PC-9 (cell line): ENCODE results near the gene TMA7. TPM values are rescaled to one million over a fixed set of nuclear protein-coding genes. Genes with fewer than 3 reads are reported as not detected.

ENCODE experiments used
- BruUV-seq: library from RNA; stranded (reverse); fragments of 400-500 nt; replicated peaks from 2 replicates; lab custom pipeline; 2021; lab: Mats Ljungman, UMichigan
- CTCF ChIA-PET: fragments of 300-600 bp; sonication (Branson Sonifier 250); formaldehyde crosslinking; loops from one replicate; lab custom pipeline; 2022; ENCODE audit warnings: antibody characterized with exemption; lab: Charles Lee
- POLR2A ChIA-PET: fragments of 300-600 bp; sonication (Branson Sonifier 250); formaldehyde crosslinking; loops from one replicate; lab custom pipeline; 2022; ENCODE audit warnings: antibody characterized with exemption; ENCODE audit not compliant: unreplicated experiment; lab: Charles Lee
- DNase-seq, 2 experiments: peaks; one replicate each; pipeline versions ENCODE4 v3.0.0 to v3.0.0-alpha.2; 2015 to 2022; ENCODE audit warnings: mixed read lengths in 1 of 2
- H2AFZ ChIP-seq: fragments of 200-600 bp; sonication (generic); 2 replicates; pipeline ENCODE4 v1.8.1; 2017; ENCODE audit warnings: antibody characterized with exemption
- H3F3A ChIP-seq: fragments of 200-600 bp; sonication (generic); 2 replicates; pipeline ENCODE4 v1.8.1; 2017; ENCODE audit warnings: antibody characterized with exemption, mild to moderate bottlenecking, low read depth; ENCODE audit not compliant: insufficient read depth
- H3K27ac ChIP-seq: fragments of 200-600 bp; sonication (generic); 2 replicates; pipeline ENCODE4 v1.6.1; 2016; ENCODE audit warnings: mixed run types
- H3K27me3 ChIP-seq: fragments of 200-600 bp; sonication (generic); 2 replicates; pipeline ENCODE4 v1.6.1; 2016; ENCODE audit warnings: low read depth, mixed run types; ENCODE audit not compliant: insufficient read depth
- H3K36me3 ChIP-seq: fragments of 200-600 bp; sonication (generic); 2 replicates; pipeline ENCODE4 v1.6.1; 2016; ENCODE audit warnings: low read depth, mixed run types
- H3K4me1 ChIP-seq: fragments of 200-600 bp; sonication (generic); replicated peaks from 2 replicates; pipeline ENCODE4 v1.6.1; 2016; ENCODE audit warnings: mixed run types; ENCODE audit not compliant: insufficient read depth
- H3K4me2 ChIP-seq: fragments of 200-600 bp; sonication (generic); 2 replicates; pipeline ENCODE4 v1.6.1; 2017; ENCODE audit warnings: mixed run types
- H3K4me3 ChIP-seq: fragments of 200-600 bp; sonication (generic); 2 replicates; pipeline ENCODE4 v1.6.1; 2016; ENCODE audit warnings: mixed run types
- H3K79me2 ChIP-seq: fragments of 200-600 bp; sonication (generic); 2 replicates; pipeline ENCODE4 v1.6.1; 2017; ENCODE audit warnings: low read depth, mixed run types
- H3K9me2 ChIP-seq: fragments of 200-600 bp; sonication (generic); 2 replicates; pipeline ENCODE4 v1.8.1; 2017; ENCODE audit warnings: mild to moderate bottlenecking; ENCODE audit not compliant: insufficient read depth
- H3K9me3 ChIP-seq: fragments of 200-600 bp; sonication (generic); 2 replicates; pipeline ENCODE4 v1.8.1; 2016; ENCODE audit warnings: low read depth; ENCODE audit not compliant: insufficient read depth
- H4K20me1 ChIP-seq: fragments of 200-600 bp; sonication (generic); 2 replicates; pipeline ENCODE4 v1.8.1; 2017; ENCODE audit not compliant: insufficient read depth
- EZH2 ChIP-seq: fragments of 200-600 bp; sonication (generic); IDR thresholded peaks from 2 replicates; pipeline ENCODE4 v1.8.0; 2017; ENCODE audit warnings: antibody characterized with exemption, low read depth
- intact Hi-C: fragments of 100-400 bp; cut with micrococcal nuclease; formaldehyde crosslinking; loops from one replicate; pipeline ENCODE4 v1.10.0; 2022; ENCODE audit not compliant: unreplicated experiment
- total RNA-seq: library from RNA; stranded (reverse); gene quantifications from 2 replicates; pipeline ENCODE4 v1.2.3, GENCODE V29; 2021
- TF ChIP-seq, protein P1 (sequence below): fragments of 200-600 bp; sonication (generic); conservative IDR thresholded peaks from 2 replicates; pipeline ENCODE4 v1.6.1; 2017; ENCODE audit warnings: mixed run types, antibody characterized with exemption, mild to moderate bottlenecking, moderate library complexity

TMA7 gene
- total RNA-seq, 1 experiment from 2014 or later: 314 TPM

DNA sequence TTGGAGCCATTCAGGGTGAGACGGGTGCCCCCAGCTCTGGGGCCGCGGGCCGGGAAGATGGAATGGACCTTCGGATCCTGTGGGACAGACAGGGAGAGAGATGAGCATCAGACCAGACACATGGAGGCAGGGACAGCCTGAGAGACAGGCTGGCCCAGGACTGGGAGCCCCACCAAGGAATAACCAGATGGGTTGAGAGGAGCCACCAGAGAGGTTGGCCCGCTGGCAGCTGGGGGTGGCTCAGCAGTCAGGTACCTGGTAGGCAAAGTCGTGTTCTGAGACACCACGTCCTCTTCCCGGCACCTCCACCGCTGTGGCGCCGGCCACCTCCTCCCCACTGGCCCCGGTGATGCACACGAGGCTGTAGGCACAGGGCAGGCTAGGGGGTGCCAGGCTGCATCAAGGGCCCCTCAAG is 24.0 kb upstream of the TMA7 start:
- TF ChIP-seq EZH2: no peak
- H3K9me3 ChIP-seq: no peaks in the 10 kb centered on the region
- no peak overlapping the region for H3K27ac ChIP-seq
- POLR2A ChIA-PET: no interaction called here
- H3K27me3 ChIP-seq: no peaks in the 10 kb centered on the region
- no peaks in the 10 kb centered on the region for H3K79me2 ChIP-seq
- intact Hi-C loops: no loop called here
- CTCF ChIA-PET: interaction anchor here (0.6 kb wide), 1 partner anchor 211 kb away, joined by 3 read pairs; no protein-coding TSS in a partner anchor
- H3F3A ChIP-seq: no peaks in the 10 kb centered on the region
- DNase-seq: no peak
- no TSS peak for BruUV-seq
- H3K36me3 ChIP-seq: no peaks in the 10 kb centered on the region
- H3K4me2 ChIP-seq: no peak overlapping the region
- no peaks in the 10 kb centered on the region for H3K4me1 ChIP-seq
- H2AFZ ChIP-seq: no peak overlapping the region
- no peaks in the 10 kb centered on the region for H4K20me1 ChIP-seq
- no peaks in the 10 kb centered on the region for H3K9me2 ChIP-seq
- no peak overlapping the region for H3K4me3 ChIP-seq

DNA sequence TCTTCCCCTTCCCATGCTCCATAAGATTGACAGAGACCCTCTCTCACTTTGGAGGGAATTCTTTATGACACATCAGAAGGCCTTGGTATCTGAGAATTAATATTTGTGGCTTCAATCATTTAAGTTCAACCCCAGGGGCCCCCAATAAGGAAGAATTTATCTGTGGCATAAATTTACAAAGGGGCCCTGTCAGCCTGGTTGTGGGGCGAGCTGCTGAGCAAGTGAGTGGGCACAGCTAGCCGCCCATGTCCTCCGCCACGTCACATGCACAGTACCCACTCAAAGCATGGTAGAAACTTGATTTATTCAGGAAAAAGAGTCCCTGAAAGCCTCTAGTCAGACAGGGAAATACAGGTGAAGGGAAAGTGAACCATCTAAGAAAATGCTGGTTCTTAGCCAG is 23.5 kb upstream of the TMA7 start:
- Histone ChIP-seq H3K27me3 (no peaks in the 10 kb centered on the region), H3K27ac (no peak overlapping the region), H4K20me1 (no peaks in the 10 kb centered on the region), H3K9me3 (no peaks in the 10 kb centered on the region), H3K9me2 (no peaks in the 10 kb centered on the region), H2AFZ (no peak overlapping the region), H3K36me3 (no peaks in the 10 kb centered on the region), H3K4me1 (no peaks in the 10 kb centered on the region), H3F3A (no peaks in the 10 kb centered on the region), H3K79me2 (no peaks in the 10 kb centered on the region), H3K4me2 (no peak overlapping the region), H3K4me3 (no peak overlapping the region)
- no peak for DNase-seq
- CTCF ChIA-PET: no interaction called here
- intact Hi-C loops: no loop called here
- TF ChIP-seq, protein P1, sequence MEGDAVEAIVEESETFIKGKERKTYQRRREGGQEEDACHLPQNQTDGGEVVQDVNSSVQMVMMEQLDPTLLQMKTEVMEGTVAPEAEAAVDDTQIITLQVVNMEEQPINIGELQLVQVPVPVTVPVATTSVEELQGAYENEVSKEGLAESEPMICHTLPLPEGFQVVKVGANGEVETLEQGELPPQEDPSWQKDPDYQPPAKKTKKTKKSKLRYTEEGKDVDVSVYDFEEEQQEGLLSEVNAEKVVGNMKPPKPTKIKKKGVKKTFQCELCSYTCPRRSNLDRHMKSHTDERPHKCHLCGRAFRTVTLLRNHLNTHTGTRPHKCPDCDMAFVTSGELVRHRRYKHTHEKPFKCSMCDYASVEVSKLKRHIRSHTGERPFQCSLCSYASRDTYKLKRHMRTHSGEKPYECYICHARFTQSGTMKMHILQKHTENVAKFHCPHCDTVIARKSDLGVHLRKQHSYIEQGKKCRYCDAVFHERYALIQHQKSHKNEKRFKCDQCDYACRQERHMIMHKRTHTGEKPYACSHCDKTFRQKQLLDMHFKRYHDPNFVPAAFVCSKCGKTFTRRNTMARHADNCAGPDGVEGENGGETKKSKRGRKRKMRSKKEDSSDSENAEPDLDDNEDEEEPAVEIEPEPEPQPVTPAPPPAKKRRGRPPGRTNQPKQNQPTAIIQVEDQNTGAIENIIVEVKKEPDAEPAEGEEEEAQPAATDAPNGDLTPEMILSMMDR: no peak
- no peak for TF ChIP-seq EZH2
- POLR2A ChIA-PET: no interaction called here
- no TSS peak for BruUV-seq

DNA sequence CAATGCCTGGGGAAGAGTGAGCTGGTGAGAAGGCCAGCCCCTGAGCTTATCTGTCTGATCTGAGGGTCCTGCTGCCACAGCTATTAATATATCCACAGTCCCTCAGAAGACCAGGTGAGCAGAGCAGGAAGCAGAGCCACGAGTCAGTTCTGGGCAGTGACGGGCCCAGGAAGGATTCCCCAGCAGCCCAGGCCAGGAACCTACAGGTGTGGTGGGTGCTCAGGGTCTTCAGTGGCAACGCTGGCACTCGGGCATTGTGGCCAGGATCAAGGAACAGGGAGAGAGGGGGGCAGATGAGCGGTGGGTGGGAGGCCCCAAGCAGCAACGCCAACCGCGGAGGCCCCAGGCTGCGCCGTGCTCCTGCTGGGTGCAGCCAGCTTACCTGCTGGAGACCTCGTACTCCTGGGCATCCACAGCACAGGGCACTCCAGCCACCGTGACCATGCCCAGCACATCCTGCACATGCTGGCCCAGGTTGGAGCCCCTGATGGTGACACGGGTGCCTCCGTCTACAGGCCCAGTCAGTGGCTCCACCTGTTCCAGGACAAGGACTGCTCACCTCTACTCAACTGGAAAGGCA is 22.4 kb upstream of the TMA7 start:
- Histone ChIP-seq H3K79me2 (no peaks in the 10 kb centered on the region), H4K20me1 (no peaks in the 10 kb centered on the region), H3K27me3 (no peaks in the 10 kb centered on the region), H3K36me3 (no peaks in the 10 kb centered on the region), H3K9me3 (no peaks in the 10 kb centered on the region), H3F3A (no peaks in the 10 kb centered on the region), H2AFZ (no peak overlapping the region), H3K4me2 (no peak overlapping the region), H3K9me2 (no peaks in the 10 kb centered on the region), H3K4me1 (no peaks in the 10 kb centered on the region), H3K27ac (no peak overlapping the region), H3K4me3 (no peak overlapping the region)
- POLR2A ChIA-PET: no interaction called here
- TF ChIP-seq, protein P1: no peak
- no TSS peak for BruUV-seq
- intact Hi-C loops: no loop called here
- no peak for DNase-seq
- CTCF ChIA-PET: no interaction called here

DNA sequence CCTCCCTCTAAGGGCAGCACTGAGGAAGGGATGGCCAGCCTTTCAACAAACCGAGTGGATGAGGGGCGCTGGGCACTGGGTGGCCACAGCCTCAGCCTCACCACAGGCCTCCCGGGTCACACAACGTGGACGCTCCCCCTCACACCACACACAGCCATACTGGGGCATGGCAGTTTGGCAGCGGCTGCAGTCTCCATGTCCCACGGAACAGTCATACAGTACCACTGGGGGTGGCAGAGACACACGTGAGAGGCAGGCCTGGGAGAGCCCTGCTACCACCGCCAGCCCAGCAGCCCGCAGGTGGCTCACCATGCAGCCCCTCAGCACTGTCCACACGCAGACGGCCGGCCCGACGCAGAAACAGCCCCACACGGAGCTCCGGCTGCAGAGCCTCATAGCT is 21.9 kb upstream of the TMA7 start:
- H3K9me3 ChIP-seq: no peaks in the 10 kb centered on the region
- H3K4me2 ChIP-seq: no peak overlapping the region
- no peak overlapping the region for H2AFZ ChIP-seq
- no peak overlapping the region for H3K4me3 ChIP-seq
- no peaks in the 10 kb centered on the region for H3K4me1 ChIP-seq
- H4K20me1 ChIP-seq: no peaks in the 10 kb centered on the region
- DNase-seq: no peak
- intact Hi-C loops: no loop called here
- no peaks in the 10 kb centered on the region for H3K36me3 ChIP-seq
- CTCF ChIA-PET: no interaction called here
- POLR2A ChIA-PET: no interaction called here
- no peaks in the 10 kb centered on the region for H3F3A ChIP-seq
- H3K27ac ChIP-seq: no peak overlapping the region
- no TSS peak for BruUV-seq
- H3K27me3 ChIP-seq: no peaks in the 10 kb centered on the region
- no peak for TF ChIP-seq EZH2
- TF ChIP-seq, protein P1: no peak
- H3K79me2 ChIP-seq: no peaks in the 10 kb centered on the region
- H3K9me2 ChIP-seq: no peaks in the 10 kb centered on the region
